Measurements from ENCODE around the gene LYRM4.
"Not testable (repeated sequence)": the region's sequence is repeated elsewhere in the genome, so short reads cannot be mapped to it uniquely, and the experiment has no call there.

The LYRM4 gene

DNA sequence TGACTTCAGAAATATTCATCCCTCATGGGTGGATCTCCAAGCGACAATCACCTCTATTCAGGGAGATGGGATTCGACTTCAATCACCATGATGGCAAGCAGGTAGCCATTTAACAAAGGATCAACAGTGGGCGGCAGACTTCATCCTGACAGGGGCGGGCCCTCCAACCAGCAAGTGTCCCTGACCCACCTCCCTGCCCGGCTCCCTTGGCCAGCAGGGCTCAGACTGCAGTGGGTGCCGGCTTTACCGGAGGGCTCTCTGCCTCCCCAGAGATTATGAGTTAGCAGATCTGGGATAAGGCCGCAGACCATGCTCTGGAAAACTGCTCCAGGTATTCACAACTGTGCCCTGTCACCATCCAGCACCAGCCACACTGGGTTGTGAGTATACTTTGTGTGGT, 136.2 kb downstream of the LYRM4 start:
- DNase-seq (ENCODE audit: low read depth, low spot score), result no peak
- no peak overlapping the region for H3K4me3 ChIP-seq (ENCODE audit: low read depth, low read length)
- TF ChIP-seq, protein P1, sequence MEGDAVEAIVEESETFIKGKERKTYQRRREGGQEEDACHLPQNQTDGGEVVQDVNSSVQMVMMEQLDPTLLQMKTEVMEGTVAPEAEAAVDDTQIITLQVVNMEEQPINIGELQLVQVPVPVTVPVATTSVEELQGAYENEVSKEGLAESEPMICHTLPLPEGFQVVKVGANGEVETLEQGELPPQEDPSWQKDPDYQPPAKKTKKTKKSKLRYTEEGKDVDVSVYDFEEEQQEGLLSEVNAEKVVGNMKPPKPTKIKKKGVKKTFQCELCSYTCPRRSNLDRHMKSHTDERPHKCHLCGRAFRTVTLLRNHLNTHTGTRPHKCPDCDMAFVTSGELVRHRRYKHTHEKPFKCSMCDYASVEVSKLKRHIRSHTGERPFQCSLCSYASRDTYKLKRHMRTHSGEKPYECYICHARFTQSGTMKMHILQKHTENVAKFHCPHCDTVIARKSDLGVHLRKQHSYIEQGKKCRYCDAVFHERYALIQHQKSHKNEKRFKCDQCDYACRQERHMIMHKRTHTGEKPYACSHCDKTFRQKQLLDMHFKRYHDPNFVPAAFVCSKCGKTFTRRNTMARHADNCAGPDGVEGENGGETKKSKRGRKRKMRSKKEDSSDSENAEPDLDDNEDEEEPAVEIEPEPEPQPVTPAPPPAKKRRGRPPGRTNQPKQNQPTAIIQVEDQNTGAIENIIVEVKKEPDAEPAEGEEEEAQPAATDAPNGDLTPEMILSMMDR (IDR thresholded peaks at IDR 0.05; ENCODE audit: low read depth, low read length), result no peak
- in situ Hi-C loops (cut with HindIII; ENCODE audit: low sequenced_read_pairs), result no loop called here

DNA sequence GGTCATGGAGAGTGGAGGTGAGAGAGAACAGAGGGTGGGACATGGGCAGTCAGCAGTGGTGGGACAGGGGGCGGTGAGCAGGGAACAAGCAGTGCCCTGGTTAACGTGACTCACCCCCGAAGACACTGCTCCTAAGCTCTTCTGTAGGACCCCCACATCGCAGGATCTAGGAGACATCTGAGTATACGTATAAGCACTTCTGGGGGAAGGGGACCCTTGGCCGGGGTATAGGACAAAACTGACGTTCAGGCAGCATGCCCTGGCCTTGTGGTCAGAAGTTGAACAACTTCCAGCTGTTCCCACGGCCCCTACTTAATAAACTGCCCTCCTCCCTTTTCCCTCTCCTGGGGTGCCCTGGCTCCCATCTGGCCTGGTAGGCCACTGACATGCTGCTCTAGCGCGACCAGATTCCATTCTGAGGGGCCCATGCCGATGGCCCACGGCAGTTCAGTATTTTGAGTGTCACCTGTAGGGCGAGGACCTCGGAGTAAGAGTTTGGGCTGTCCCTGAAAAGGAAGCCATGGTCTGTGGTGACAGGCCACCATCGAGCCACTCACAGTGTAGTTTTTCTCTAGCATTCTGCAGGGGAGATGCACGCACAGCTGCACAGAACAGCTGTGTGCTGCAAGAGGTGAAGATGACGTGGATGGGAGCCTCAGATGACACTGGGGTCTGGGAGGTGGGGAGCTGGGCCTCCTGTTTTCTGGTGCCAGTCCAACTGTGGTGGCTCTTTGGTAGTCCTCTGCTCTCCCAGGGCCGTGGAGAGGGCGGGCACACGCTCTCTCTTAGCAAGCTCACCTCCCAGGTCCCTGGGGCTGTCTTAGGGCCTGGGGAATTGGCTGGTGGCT, 137.2 kb downstream of the LYRM4 start:
- TF ChIP-seq, protein P1 (IDR thresholded peaks at IDR 0.05; ENCODE audit: low read depth, low read length), result no peak
- in situ Hi-C loops (cut with HindIII; ENCODE audit: low sequenced_read_pairs), result no loop called here

DNA sequence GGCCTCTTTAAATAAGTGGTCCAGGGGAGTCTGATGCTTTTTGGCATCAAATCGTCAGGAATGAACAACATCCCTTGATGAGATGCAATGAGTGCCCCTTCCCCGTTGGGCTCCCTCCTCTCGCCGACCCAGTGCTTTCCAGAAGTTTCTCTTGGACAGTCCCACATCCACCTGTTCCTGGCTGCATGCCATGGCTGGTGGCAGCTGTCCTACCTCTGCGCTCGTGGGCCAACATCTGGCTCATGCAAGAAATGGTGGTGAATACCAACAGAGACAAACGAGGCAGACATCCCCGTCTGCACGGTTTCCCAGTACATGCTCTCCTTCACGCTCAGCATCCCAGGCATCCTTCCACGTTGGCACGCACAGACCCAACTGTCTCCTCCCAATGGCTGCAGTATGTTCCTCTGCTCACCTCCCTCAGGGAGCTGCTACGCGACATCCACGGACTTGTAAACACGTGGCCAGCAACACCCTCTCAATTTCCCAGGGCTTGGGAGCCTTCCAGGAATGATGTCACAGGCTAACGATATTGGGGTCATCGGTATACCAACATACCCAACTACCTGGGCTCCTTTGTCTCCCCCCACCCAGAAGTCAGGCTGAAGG, 138.1 kb downstream of the LYRM4 start:
- H3K4me3 ChIP-seq (ENCODE audit: low read depth, low read length), result no peak overlapping the region
- in situ Hi-C loops (cut with HindIII; ENCODE audit: low sequenced_read_pairs), result no loop called here
- TF ChIP-seq, protein P1 (IDR thresholded peaks at IDR 0.05; ENCODE audit: low read depth, low read length), result no peak

More for the DNA sequence above, 137.2 kb downstream of the LYRM4 start:
- no peak for DNase-seq (ENCODE audit: low read depth, low spot score)
- no peak overlapping the region for H3K4me3 ChIP-seq (ENCODE audit: low read depth, low read length)

DNA sequence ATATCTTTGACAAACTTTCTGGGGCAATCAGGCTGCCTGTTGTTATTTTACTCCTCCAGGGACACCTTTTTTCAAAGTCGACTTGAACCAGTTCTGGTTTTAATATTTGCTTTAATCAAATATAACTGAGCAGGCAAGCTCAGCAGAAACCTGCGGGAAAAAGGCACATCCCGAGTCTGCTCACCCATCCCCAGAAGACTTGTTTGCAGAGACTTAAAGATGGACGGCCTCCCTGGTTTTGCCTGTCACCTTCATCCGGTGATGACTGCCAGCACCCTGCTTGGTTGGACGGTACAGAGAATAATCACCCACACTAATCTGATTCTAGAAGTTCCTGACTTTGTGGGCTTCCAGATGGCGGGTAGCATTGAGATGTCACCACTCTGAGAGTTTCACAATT, 138.8 kb downstream of the LYRM4 start:
- TF ChIP-seq, protein P1 (IDR thresholded peaks at IDR 0.05; ENCODE audit: low read depth, low read length), result no peak
- in situ Hi-C loops (cut with HindIII; ENCODE audit: low sequenced_read_pairs), result no loop called here
- H3K4me3 ChIP-seq (ENCODE audit: low read depth, low read length), result no peak overlapping the region
- DNase-seq (ENCODE audit: low read depth, low spot score), result no peak

More for the DNA sequence above, 138.1 kb downstream of the LYRM4 start:
- no peak for DNase-seq (ENCODE audit: low read depth, low spot score)

GRCh38 chr6:5121479-5121878, 139.3 kb downstream of the LYRM4 start:
- in situ Hi-C loops (cut with HindIII; ENCODE audit: low sequenced_read_pairs), result no loop called here
- no peak overlapping the region for H3K4me3 ChIP-seq (ENCODE audit: low read depth, low read length)
- DNase-seq (ENCODE audit: low read depth, low spot score), result no peak
- TF ChIP-seq, protein P1 (IDR thresholded peaks at IDR 0.05; ENCODE audit: low read depth, low read length), result no peak

GRCh38 chr6:5120543-5120942, 140.2 kb downstream of the LYRM4 start:
- DNase-seq (ENCODE audit: low read depth, low spot score); in situ Hi-C loops (cut with HindIII; ENCODE audit: low sequenced_read_pairs); H3K4me3 ChIP-seq (ENCODE audit: low read depth, low read length): not testable (repeated sequence)

DNA sequence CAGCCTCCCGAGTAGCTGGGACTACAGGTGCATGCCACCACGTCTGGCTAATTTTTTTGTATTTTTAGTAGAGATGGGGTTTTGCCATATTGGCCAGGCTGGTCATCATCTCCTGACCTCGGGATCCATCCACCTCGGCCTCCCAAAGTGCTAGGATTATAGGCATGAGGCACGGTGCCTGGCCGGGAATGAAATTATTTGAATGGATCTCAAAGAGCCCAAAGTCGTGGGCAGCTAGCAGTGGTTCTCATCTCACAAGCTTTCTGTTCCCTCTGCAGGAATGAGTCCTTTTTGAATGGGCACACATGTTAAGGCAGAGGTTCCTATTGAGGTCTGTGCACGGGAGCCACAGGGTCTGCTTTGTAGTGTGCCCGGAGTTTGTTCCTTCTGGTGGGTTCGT, 140.7 kb downstream of the LYRM4 start:
- in situ Hi-C loops (cut with HindIII; ENCODE audit: low sequenced_read_pairs), result no loop called here
- TF ChIP-seq, protein P1 (IDR thresholded peaks at IDR 0.05; ENCODE audit: low read depth, low read length), result no peak

More for the DNA sequence above, 140.7 kb downstream of the LYRM4 start:
- DNase-seq (ENCODE audit: low read depth, low spot score), result no peak
- H3K4me3 ChIP-seq (ENCODE audit: low read depth, low read length), result no peak overlapping the region

Data from astrocyte of the spinal cord (primary cell).